GM23338 (cell line): Measurements from ENCODE around the gene FUT7. TPM values are rescaled to one million over a fixed set of nuclear protein-coding genes. Genes with fewer than 3 reads are reported as not detected.

Experiments used
- ATAC-seq: fragments of 200-7000 bp; cut with Tn5 transposase; 3 replicates; pipeline ENCODE4 v1.9.1; 2020
- DNase-seq: peaks from one replicate; pipeline ENCODE4 v3.0.0-alpha.2; 2015; ENCODE audit warnings: low spot score
- H2AFZ ChIP-seq: fragments of 200-600 bp; sonication (generic); 2 replicates; pipeline ENCODE4 v1.8.0; 2016; ENCODE audit warnings: antibody characterized with exemption, mild to moderate bottlenecking, moderate library complexity
- H3F3A ChIP-seq: fragments of 200-600 bp; sonication (generic); replicated peaks from 2 replicates; pipeline ENCODE4 v1.8.0; 2017; ENCODE audit warnings: antibody characterized with exemption, mixed run types, low read depth
- H3K27ac ChIP-seq: fragments of 200-600 bp; sonication (generic); 2 replicates; pipeline ENCODE4 v1.6.1; 2016; ENCODE audit warnings: low read depth
- H3K27me3 ChIP-seq: fragments of 200-600 bp; sonication (generic); 2 replicates; pipeline ENCODE4 v1.8.0; 2016; ENCODE audit warnings: mild to moderate bottlenecking, mixed run types, moderate library complexity; ENCODE audit not compliant: insufficient read depth
- H3K36me3 ChIP-seq: fragments of 200-600 bp; sonication (generic); 2 replicates; pipeline ENCODE4 v1.8.0; 2016; ENCODE audit warnings: mild to moderate bottlenecking; ENCODE audit not compliant: insufficient read depth
- H3K4me1 ChIP-seq: fragments of 200-600 bp; sonication (generic); 2 replicates; pipeline ENCODE4 v1.8.0; 2016; ENCODE audit warnings: mild to moderate bottlenecking, moderate library complexity; ENCODE audit not compliant: insufficient read depth
- H3K4me2 ChIP-seq: fragments of 200-600 bp; sonication (generic); 2 replicates; pipeline ENCODE4 v1.7.1; 2017; ENCODE audit warnings: mixed run types
- H3K4me3 ChIP-seq: fragments of 200-600 bp; sonication (generic); 2 replicates; pipeline ENCODE4 v1.6.1; 2016; ENCODE audit warnings: mixed run types
- H3K79me2 ChIP-seq: fragments of 200-600 bp; sonication (generic); replicated peaks from 2 replicates; pipeline ENCODE4 v1.8.0; 2017; ENCODE audit warnings: mild to moderate bottlenecking; ENCODE audit not compliant: insufficient read depth
- H3K9me2 ChIP-seq: fragments of 200-600 bp; sonication (generic); 2 replicates; pipeline ENCODE4 v1.8.0; 2017; ENCODE audit not compliant: insufficient read depth
- H4K20me1 ChIP-seq: fragments of 200-600 bp; sonication (generic); replicated peaks from 2 replicates; pipeline ENCODE4 v1.8.0; 2017; ENCODE audit warnings: mild to moderate bottlenecking; ENCODE audit not compliant: insufficient read depth
- H3K27ac Mint-ChIP-seq: 2 replicates; pipeline ENCODE4 v1.8.0; 2020; ENCODE audit warnings: inconsistent platforms, mild to moderate bottlenecking, moderate library complexity, mixed read lengths
- H3K27me3 Mint-ChIP-seq: 3 replicates; pipeline ENCODE4 v1.8.0; 2022; ENCODE audit warnings: low read depth, mild to moderate bottlenecking, moderate library complexity, mixed read lengths, inconsistent platforms; ENCODE audit not compliant: insufficient read depth, poor library complexity
- H3K36me3 Mint-ChIP-seq: 3 replicates; pipeline ENCODE4 v1.8.0; 2021; ENCODE audit warnings: low read depth, mild to moderate bottlenecking, inconsistent platforms, moderate library complexity, mixed read lengths
- H3K4me1 Mint-ChIP-seq: 3 replicates; pipeline ENCODE4 v1.8.0; 2020; ENCODE audit warnings: mild to moderate bottlenecking, inconsistent platforms, mixed read lengths
- H3K4me3 Mint-ChIP-seq: 3 replicates; pipeline ENCODE4 v1.8.0; 2021; ENCODE audit warnings: moderate library complexity, mild to moderate bottlenecking, inconsistent platforms, mixed read lengths
- H3K9me3 Mint-ChIP-seq: 3 replicates; pipeline ENCODE4 v1.8.0; 2020; ENCODE audit warnings: moderate library complexity, mild to moderate bottlenecking, inconsistent platforms, mixed read lengths
- CREB1 ChIP-seq: fragments of 250-450 bp; sonication (Bioruptor Pico); IDR thresholded peaks from 2 replicates; pipeline ENCODE4 v1.5.0; 2020; ENCODE audit warnings: low read depth, mild to moderate bottlenecking, moderate library complexity
- CTCF ChIP-seq, 2 experiments: fragments of 200-600 bp in 1 of 2; sonication (generic) in 1 of 2; conservative IDR thresholded peaks; 2 replicates each; pipeline versions ENCODE4 v1.5.1 to v1.6.1; 2016 to 2017; ENCODE audit warnings: antibody characterized with exemption in 2 of 2, low read depth in 2 of 2, mild to moderate bottlenecking in 2 of 2, moderate library complexity in 1 of 2
- EZH2 ChIP-seq: fragments of 200-600 bp; sonication (generic); IDR thresholded peaks from one replicate; pipeline ENCODE4 v1.8.0; 2017; ENCODE audit warnings: antibody characterized with exemption, mild to moderate bottlenecking, low read depth; ENCODE audit not compliant: unreplicated experiment
- EZH2phosphoT487 ChIP-seq: fragments of 200-600 bp; sonication (generic); IDR thresholded peaks from one replicate; pipeline ENCODE4 v1.8.1; 2018; ENCODE audit warnings: antibody characterized with exemption; ENCODE audit not compliant: unreplicated experiment
- JUNB ChIP-seq: IDR thresholded peaks from one replicate; pipeline ENCODE4 v1.6.1; 2016; ENCODE audit warnings: antibody characterized with exemption; ENCODE audit not compliant: unreplicated experiment
- NANOG ChIP-seq: IDR thresholded peaks from 2 replicates; pipeline ENCODE4 v1.6.1; 2016; ENCODE audit warnings: antibody characterized with exemption, borderline replicate concordance
- POLR2AphosphoS5 ChIP-seq: IDR thresholded peaks from 2 replicates; pipeline ENCODE4 v1.6.1; 2016; ENCODE audit warnings: antibody characterized with exemption, low read depth
- STAT1 ChIP-seq: IDR thresholded peaks from one replicate; pipeline ENCODE4 v1.6.1; 2016; ENCODE audit warnings: antibody characterized with exemption; ENCODE audit not compliant: unreplicated experiment
- ZNF114 ChIP-seq: fragments of 250-450 bp; sonication (Bioruptor Pico); IDR thresholded peaks from 2 replicates; pipeline ENCODE4 v1.5.0; 2020; ENCODE audit warnings: mild to moderate bottlenecking, moderate library complexity
- ZNF331 ChIP-seq: fragments of 250-450 bp; sonication (Bioruptor Pico); IDR thresholded peaks from 2 replicates; pipeline ENCODE4 v1.5.0; 2020; ENCODE audit warnings: low read depth, mild to moderate bottlenecking, moderate library complexity
- ZNF462 ChIP-seq: fragments of 250-450 bp; sonication (Bioruptor Pico); IDR thresholded peaks from 2 replicates; pipeline ENCODE4 v1.5.0; 2020; ENCODE audit warnings: mild to moderate bottlenecking, moderate library complexity
- polyA plus RNA-seq: library from polyadenylated mRNA; unstranded; fragments of >200 nt; fragmentation: Nextera tagmentation; extraction: Ambion mirVana; gene quantifications from 2 replicates; pipeline ENCODE4 v1.2.1, GENCODE V29; 2016
- total RNA-seq: library from RNA; depleted of rRNA; stranded (reverse); fragments of >200 nt; shearing (Covaris generic); gene quantifications from 2 replicates; pipeline ENCODE4 v1.2.3, GENCODE V29; 2014
- TF ChIP-seq, protein P1 (sequence below): IDR thresholded peaks from 2 replicates; pipeline ENCODE4 v1.6.1; 2016; ENCODE audit warnings: antibody characterized with exemption
- TF ChIP-seq, protein P2 (sequence below): IDR thresholded peaks from one replicate; pipeline ENCODE4 v1.6.1; 2018; ENCODE audit warnings: antibody characterized with exemption; ENCODE audit not compliant: unreplicated experiment

FUT7 gene
- total and polyA plus RNA-seq, 2 experiments from 2014 or later, result not detected

- Histone ChIP-seq H4K20me1 (peaks cover 3% of the 10 kb centered on the region; the same call in 1 of the 2 replicates), H3K27me3 (peaks cover 4% of the 10 kb centered on the region; the same call in 1 of the 2 replicates), H2AFZ (no peak overlapping the region), H3K79me2 (peaks cover 7% of the 10 kb centered on the region; the same call in 1 of the 2 replicates), H3K4me1 (peaks cover 6% of the 10 kb centered on the region; the same call in 1 of the 2 replicates), H3K9me2 (no peaks in the 10 kb centered on the region), H3K27ac (no peak overlapping the region), H3K4me2 (no peak overlapping the region), H3K4me3 (no peak overlapping the region), H3K36me3 (no peaks in the 10 kb centered on the region; the same call in 1 of the 2 replicates), H3F3A (peaks cover 7% of the 10 kb centered on the region; the same call in 1 of the 2 replicates)
- Mint-ChIP-seq H3K4me3 (no peak overlapping the region), H3K27me3 (peaks cover 3% of the 10 kb centered on the region), H3K4me1 (peaks cover 10% of the 10 kb centered on the region), H3K9me3 (no peaks in the 10 kb centered on the region), H3K27ac (no peak overlapping the region), H3K36me3 (no peaks in the 10 kb centered on the region; the same call in 2 of the 3 replicates)
- DNase-seq (no peak), ATAC-seq (peak; percentile 2; the same call in 2 of the 3 replicates)
- TF ChIP-seq JUNB (no peak), EZH2 (no peak), ZNF114 (no peak), ZNF331 (CRISPR knock-in tag) (no peak), STAT1 (no peak), CTCF (conservative IDR thresholded peaks at IDR 0.05; ENCODE audit: low read depth in 2 of 2) (no peak), NANOG (no peak), EZH2phosphoT487 (no peak), ZNF462 (CRISPR knock-in tag) (no peak), POLR2AphosphoS5 (no peak), CREB1 (CRISPR knock-in tag) (no peak)
- TF ChIP-seq, protein P1, sequence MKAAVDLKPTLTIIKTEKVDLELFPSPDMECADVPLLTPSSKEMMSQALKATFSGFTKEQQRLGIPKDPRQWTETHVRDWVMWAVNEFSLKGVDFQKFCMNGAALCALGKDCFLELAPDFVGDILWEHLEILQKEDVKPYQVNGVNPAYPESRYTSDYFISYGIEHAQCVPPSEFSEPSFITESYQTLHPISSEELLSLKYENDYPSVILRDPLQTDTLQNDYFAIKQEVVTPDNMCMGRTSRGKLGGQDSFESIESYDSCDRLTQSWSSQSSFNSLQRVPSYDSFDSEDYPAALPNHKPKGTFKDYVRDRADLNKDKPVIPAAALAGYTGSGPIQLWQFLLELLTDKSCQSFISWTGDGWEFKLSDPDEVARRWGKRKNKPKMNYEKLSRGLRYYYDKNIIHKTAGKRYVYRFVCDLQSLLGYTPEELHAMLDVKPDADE, result no peak
- TF ChIP-seq, protein P2, sequence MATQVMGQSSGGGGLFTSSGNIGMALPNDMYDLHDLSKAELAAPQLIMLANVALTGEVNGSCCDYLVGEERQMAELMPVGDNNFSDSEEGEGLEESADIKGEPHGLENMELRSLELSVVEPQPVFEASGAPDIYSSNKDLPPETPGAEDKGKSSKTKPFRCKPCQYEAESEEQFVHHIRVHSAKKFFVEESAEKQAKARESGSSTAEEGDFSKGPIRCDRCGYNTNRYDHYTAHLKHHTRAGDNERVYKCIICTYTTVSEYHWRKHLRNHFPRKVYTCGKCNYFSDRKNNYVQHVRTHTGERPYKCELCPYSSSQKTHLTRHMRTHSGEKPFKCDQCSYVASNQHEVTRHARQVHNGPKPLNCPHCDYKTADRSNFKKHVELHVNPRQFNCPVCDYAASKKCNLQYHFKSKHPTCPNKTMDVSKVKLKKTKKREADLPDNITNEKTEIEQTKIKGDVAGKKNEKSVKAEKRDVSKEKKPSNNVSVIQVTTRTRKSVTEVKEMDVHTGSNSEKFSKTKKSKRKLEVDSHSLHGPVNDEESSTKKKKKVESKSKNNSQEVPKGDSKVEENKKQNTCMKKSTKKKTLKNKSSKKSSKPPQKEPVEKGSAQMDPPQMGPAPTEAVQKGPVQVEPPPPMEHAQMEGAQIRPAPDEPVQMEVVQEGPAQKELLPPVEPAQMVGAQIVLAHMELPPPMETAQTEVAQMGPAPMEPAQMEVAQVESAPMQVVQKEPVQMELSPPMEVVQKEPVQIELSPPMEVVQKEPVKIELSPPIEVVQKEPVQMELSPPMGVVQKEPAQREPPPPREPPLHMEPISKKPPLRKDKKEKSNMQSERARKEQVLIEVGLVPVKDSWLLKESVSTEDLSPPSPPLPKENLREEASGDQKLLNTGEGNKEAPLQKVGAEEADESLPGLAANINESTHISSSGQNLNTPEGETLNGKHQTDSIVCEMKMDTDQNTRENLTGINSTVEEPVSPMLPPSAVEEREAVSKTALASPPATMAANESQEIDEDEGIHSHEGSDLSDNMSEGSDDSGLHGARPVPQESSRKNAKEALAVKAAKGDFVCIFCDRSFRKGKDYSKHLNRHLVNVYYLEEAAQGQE, result no peak
Measured at GRCh38 chr9:137063311-137064026, 31.6 kb upstream of the FUT7 start.
